Hematopoietic multipotent progenitor cell treated with erythropoietin and hydrocortisone succinate and interleukin-3 and kit ligand, for 8 days (in vitro differentiated cells): ENCODE measurements around the gene ABCD1.
"Not testable (repeated sequence)": the region's sequence is repeated elsewhere in the genome, so short reads cannot be mapped to it uniquely, and the experiment has no call there.

Experiments used
- DNase-seq: peaks from one replicate; pipeline ENCODE4 v3.0.0-alpha.2; 2015

Gene ABCD1

DNA sequence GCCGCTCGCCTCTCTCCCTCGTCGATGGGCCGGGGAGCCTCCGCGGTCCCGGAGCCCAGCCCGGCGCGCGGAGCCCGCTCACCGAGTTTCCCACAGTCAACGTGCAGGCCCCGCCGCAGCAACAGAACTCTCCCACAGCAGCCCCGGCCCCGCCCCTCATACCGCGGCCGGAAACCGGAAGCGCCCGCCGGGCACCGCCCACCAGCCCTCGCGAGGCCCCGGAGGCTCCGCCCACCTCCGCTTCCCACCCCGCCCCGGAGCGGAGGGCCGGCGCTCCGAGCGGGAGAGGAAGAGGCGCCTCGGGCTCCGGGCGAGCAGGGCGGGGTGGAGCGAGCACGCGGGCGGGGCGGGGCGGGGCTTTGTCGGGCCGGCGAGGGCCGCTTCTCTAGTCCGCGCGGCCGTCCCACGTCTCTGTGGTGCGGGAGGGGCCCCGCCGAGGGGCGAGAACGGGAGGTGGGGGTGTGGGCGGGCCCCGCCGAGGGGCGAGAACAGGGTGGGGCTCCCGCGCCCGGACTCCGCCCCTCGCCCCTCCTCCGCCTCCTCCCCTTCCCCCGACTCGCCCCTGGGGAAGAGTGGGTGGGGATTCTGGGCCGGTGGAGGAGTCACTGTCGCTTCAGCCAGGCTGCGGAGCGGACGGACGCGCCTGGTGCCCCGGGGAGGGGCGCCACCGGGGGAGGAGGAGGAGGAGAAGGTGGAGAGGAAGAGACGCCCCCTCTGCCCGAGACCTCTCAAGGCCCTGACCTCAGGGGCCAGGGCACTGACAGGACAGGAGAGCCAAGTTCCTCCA lies at the start of gene ABCD1, which contains the start of gene BCAP31:
Gene ABCD1, plus strand, starts transcription at position 605 of the 787 bp plus-strand sequence. CDS start 411 bp downstream, outside the sequence.
Gene BCAP31, minus strand, starts transcription at position 136 of the 787 bp plus-strand sequence. CDS start 1,143 bp downstream, outside the sequence.
- DNase-seq = peak; percentile 85

DNA sequence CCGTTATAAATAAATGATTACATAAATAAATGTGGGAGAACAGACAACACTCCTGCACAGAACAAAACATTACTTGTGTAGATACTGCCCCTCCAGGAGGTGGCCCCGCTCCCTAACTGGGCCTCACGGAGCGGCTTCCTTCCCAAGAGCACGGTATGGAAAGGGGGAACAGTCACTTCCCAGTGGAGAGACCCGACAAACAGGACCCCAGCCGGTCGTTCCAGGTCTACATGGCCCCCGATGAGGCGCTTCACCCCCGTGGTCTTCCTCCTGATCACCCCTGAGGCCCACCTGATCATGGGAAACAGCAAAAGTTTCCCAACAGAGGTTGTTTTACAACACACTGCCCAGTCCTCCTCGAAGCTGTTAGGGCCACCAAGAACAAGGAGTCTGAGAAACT lies 43.5 kb upstream of the ABCD1 start:
- DNase-seq = no peak

DNA sequence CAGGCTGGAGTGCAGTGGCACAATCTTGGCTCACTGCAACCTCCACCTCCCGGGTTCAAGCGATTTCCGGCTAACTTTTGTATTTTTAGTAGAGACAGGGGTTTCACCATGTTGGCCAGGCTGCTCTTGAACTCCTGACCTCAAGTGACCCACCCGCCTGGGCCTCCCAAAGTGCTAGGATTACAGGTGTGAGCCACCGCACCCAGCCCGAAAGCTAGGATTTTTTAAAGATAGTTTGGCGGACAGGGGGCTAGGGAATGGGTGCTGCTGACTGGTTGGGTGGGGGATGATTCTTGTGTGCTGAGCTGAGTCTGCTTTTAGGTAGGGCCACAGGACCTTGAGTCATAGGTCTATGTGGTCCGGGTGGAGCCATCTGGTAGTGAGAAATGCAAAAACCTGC lies 41.2 kb upstream of the ABCD1 start:
- DNase-seq = not testable (repeated sequence)

DNA sequence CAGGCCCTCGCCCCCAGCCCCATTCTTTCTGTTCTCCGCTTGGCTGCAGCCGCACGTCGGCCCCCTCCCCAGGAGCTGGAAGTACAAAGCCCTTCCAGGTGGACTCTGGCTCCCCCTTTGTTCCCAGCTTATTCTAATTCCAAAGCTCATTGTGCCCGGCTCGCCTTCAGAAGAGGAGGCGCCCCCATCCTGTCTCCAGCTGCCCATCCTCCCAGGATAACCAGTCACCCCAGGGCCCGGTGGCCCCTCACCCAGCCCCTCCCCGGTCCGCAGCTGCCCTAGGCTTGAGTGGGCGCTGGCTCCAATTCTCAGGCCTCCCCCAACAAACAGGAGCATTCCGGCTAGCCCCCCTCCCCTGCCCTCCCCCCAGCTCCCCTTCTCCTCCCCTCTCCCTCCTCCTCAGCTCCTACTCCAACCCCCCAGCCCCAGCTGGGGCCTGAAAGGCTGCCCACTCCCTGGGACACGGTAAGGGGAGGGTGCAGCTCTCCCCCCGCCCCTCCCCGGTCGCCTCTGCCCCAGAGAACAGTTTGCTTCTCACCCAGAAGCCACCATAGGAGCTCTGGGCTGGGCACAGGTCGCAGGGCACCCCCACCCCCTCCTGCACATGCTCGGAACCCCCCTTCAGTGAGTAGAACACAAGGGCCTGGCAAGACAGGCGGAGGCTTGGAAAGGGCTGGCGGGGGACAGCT lies 40.0 kb upstream of the ABCD1 start:
- no peak for DNase-seq

DNA sequence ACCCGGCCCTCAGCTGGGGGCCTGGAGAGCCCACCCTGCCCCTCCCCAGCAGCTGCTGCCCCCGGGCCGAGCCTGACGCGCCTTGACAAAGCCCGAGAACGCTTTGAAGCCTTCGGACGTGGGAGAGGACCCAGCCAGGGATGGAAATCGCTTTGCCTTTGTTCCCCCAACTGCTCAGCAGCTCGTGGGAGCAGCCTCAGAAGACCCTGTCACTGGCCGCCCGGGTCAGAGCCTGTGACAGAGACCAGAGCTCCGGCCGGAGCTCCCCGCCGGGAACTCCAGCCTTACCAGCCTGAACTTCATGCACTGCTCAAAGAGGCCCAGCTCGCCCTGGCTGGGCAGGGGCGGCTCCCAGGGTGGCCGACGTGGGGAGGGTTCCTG lies 39.5 kb upstream of the ABCD1 start:
- DNase-seq = no peak

DNA sequence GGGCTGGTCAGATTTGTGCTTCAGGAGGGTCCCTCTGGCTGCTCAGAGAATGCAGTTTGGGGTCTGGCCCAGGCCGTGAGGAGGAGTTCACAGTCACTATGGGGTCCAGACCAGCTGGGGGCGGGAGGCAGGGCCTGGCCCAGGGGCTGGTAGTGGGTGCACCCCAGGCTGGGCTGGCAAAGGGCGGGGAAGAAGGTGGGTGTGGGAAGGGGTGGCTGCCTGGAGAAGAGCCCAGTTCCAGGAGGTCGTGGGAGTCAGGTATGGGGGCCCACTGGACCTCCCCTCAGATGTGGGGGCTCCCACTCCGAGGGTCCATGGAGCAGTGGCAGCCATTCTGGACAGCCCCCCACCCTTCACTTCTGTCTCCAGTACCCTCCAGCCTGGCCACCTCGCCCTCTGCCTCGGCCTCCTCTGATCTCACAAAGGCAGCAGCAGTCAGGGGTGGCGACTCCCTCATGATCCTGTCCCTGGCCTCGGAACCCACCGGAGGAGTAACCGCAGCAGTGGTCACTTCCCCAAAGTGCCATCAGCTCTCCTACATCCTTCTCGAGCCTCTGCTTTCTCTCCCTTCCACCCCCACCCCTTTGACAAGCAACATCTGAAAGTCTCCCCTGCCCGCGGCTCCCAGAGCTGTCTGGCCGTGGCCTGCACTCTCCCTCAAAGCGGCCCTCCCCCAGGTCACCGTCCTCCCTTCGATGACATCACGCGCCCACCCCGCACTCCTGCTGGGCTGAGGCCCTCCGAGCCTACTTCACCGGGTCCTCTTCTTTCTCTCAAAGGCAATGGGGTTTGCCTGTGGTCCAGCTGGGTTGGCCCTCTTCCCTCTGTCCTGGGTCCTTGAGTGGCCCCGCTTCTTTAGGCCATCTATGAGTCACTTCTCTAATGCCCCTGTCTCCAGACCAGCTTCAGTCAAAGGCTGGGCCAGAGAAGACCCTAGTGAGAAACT lies 38.6 kb upstream of the ABCD1 start:
- no peak for DNase-seq

DNA sequence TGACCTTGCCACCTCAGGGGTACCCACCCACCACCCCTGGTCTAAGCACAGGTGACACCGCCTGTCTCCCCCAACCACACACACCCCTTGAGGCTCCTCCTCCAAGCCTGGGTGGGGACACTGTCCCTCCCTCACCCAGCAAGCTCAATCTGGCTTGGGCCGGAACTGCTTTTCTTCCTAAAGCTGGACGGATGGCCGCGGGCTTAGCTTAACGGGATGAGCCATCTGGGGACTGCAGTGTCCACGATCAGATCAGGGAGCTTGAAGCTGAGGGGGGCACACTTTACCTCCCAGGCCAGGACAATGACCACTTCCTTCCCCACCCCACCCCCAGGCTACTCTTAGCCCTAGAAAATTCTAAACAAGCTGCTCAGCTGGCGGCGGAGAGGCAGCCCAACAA lies 37.9 kb upstream of the ABCD1 start:
- no peak for DNase-seq

DNA sequence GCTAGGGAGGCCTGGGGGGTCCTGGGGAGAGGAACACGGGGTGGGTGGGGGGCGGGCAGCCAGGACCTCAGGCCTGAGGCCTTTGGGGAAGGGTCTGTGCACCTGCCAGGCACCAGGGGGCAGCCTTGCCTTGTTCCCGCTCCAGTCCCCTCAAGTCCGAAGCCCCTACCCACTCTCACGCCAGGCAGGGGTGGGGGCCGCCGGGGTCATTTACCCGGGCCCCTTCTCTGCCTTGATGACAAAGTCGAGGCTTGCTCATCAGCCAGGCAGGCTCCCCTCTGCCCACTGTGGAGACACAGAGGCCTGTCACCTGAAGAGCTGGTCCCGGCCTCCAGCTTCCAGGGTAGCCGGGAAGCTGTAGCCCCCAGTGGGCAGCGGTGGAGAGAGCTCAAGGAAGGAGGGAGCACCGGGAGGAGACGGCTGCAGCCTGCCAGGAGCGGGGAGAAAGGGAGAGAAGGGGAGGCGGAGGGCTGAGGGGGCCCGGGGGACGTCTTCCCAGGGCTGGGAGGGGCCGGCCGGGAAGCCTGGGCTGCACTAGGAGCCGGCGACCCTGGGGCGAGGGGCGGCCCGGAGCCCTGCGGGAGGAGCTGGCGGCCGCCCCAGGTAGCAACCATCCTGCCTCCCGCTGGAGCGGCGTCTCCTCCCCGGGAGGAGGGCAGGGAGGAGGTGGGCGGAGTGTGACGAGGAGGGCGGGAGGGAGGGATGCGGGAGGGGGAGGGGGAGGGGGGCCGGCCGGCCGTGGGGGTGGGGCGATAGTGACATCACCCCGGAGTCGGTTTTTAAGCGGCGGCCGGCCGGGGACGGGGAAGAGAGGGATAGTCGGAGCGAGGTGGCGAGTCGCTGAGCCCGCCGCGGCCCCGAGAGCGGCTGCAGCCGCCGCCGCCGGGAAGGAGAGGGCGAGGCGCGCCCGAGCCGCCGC lies 37.3 kb upstream of the ABCD1 start, which contains the start of gene SLC6A8:
Gene SLC6A8, plus strand, starts transcription at position 806 of the 919 bp plus-strand sequence. CDS start 649 bp downstream, outside the sequence.
- DNase-seq = peak; percentile 58

DNA sequence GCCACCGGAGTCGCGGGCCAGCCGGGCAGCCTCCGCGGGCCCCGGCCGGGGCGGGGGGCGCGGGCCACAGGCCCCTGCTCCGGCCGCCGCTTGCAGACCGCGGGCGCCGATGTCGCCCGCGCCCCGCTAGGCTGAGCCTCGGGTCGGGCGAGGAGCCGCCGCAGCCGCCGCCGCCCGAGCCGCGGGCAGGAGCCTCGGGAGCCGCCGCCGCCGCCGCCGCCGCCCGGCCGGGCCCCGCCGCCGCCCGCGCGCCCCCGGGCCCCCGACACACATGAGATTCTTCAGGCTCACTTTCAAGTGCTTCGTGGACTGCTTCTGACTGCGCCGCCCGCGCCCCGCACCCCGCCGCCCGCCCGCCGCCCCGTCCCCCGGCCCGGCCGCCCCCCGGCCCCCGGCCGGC lies 36.6 kb upstream of the ABCD1 start:
- no peak for DNase-seq

DNA sequence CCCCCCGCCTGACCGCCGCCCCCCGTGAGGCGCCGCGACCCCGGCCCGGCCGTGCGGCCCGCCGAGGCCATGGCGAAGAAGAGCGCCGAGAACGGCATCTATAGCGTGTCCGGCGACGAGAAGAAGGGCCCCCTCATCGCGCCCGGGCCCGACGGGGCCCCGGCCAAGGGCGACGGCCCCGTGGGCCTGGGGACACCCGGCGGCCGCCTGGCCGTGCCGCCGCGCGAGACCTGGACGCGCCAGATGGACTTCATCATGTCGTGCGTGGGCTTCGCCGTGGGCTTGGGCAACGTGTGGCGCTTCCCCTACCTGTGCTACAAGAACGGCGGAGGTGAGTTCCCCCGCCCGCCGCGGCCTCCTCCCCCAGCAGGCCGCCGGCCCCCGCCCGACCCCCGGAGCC lies 36.1 kb upstream of the ABCD1 start:
- DNase-seq = no peak

DNA sequence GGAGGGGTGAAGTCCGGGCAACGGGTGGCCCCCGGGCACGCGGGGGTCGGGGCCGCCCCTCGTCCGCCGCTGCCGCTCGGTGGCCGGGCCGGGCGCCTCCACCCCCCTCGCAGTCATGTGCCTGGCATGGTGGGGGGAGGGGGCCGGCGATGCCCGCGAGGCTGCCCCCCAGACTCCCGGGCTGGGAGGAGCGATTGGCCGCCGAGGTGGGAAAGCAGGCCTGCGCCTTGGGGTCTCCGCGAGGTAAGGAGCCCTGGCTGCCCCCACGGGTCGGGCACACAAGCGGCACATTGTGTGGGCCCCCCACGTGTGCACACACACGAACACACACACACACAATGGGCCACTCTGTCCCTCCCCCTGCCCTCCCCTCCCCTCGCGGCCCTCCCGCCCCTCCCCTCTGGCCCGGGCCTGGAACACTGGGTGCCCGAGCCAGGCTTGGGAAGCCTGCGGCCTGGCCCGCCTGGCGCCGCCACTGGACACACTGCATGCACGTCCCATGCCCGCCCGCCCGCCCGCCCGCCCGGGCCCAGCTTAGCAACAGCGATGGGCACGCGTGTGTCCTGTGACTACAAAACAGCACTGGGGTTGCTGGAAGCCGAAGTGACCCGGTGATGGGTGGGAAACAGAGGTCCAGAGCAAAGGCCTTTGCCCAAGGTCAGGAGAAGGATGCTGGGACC lies 35.6 kb upstream of the ABCD1 start:
- no peak for DNase-seq

DNA sequence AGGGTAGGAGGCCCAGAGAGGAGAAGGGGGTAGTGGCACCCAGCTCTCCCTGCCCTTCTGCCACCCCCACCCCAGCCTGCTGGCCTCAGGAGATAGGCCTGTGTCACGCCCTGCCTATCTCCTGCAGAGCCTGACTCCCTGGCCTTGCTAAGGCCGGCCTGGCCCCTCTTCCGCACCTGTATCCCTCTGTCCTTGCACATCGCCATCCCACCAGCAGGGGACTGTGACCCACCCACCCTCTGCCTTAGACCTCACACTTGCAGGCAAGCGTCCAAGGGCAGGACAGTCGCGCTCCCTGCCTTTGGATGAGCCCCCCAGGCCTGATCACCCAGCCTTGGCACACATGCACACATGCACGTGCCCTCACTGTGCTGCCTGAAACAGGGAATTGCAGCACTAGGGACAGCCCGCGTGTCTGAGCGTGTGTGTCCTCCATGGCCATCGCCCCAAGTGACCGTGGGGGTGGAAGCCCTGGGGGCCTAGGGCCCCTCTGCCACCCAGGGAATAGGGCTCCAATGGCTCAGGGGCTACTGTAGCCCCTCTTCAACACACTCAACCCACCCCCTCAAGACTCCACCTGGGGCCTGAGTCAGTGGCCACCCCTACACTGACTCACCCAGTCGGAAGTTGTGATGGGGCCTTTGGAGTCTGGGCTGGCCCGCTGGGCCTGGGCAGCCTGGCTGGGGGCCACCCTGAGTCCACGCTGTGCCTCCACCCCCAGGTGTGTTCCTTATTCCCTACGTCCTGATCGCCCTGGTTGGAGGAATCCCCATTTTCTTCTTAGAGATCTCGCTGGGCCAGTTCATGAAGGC lies 34.8 kb upstream of the ABCD1 start:
- DNase-seq = peak; percentile 79

DNA sequence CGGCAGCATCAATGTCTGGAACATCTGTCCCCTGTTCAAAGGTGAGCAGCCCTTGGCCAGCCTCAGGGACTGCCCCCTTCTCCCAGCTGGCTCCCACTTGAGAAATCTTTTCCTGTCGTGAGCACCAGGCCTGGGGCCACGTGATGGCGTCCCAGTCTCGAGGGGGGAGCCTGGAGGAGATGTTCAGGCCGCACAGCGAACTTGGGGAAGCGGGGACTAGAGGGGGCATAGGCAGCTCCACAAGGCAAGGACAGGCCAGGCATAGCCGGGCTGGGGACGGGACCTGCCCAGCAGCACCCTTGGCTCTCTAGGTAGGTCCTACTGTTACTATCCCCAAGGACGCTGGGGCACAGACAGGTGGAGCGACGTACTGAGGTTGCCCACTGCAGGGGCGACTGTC lies 34.2 kb upstream of the ABCD1 start:
- DNase-seq = no peak

DNA sequence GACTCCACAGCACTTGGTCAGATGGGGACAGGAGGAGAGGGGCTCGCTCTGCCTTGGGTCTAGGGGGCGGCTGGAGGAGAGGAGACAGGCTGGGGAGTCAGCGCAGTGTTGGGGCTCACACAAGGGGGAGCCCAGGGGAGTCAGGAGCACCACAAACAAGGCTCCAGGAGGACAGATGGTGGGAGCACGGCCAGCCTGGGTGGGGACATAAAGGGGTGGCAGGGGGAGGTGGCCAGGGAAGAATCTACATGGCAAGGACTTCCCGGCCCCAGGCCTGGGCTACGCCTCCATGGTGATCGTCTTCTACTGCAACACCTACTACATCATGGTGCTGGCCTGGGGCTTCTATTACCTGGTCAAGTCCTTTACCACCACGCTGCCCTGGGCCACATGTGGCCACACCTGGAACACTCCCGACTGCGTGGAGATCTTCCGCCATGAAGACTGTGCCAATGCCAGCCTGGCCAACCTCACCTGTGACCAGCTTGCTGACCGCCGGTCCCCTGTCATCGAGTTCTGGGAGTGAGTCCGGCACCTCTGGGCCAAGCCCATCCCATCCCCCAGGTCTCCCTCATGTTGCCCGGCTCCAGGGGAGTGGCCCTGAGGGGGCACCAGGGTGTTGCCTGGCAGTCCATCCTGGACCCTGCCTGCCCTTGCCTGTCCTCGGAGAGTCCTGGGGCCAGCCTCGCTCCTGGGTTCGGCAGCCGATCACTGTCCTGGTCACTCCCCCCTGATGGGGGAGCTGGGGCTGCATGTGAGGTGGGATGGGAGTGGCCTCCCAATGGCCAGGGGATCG lies 33.4 kb upstream of the ABCD1 start:
- not testable (repeated sequence) for DNase-seq

DNA sequence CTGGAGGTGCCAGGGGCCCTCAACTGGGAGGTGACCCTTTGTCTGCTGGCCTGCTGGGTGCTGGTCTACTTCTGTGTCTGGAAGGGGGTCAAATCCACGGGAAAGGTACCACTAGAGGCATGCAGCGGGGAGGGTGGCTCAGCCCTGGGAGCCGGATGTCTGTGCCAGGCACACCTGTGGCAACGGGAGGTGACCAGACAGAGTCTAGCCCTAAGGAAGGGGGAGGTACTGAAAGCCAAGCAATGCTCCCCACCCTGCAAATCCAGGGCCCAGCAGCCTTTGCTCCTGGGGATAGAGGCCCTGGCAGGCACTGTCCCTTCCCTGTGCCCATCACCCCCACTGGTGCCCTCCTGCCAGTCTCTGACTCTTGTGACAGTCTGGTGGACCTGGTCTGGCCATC lies 32.7 kb upstream of the ABCD1 start:
- DNase-seq = no peak

DNA sequence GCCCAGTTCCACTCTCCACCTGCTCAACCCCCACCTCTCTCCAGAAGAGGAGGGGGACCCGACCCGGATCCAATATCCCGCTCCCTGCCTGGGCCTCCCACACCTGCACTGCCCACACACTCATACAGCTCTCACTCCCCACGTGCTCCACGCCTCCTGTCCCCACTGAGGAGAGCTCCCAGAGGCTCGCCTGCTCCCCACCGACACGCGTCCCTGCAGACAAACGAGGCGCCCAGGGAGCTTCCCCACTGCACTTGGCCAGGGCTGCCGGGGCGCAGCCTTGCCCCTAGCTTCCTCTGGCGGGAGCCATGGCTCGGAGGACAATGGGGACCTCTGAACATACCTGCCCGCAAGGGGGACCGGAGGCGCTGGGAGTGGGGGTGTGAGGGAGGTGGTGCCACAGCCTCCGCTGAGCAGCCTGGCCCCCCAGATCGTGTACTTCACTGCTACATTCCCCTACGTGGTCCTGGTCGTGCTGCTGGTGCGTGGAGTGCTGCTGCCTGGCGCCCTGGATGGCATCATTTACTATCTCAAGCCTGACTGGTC lies 32.0 kb upstream of the ABCD1 start:
- no peak for DNase-seq

DNA sequence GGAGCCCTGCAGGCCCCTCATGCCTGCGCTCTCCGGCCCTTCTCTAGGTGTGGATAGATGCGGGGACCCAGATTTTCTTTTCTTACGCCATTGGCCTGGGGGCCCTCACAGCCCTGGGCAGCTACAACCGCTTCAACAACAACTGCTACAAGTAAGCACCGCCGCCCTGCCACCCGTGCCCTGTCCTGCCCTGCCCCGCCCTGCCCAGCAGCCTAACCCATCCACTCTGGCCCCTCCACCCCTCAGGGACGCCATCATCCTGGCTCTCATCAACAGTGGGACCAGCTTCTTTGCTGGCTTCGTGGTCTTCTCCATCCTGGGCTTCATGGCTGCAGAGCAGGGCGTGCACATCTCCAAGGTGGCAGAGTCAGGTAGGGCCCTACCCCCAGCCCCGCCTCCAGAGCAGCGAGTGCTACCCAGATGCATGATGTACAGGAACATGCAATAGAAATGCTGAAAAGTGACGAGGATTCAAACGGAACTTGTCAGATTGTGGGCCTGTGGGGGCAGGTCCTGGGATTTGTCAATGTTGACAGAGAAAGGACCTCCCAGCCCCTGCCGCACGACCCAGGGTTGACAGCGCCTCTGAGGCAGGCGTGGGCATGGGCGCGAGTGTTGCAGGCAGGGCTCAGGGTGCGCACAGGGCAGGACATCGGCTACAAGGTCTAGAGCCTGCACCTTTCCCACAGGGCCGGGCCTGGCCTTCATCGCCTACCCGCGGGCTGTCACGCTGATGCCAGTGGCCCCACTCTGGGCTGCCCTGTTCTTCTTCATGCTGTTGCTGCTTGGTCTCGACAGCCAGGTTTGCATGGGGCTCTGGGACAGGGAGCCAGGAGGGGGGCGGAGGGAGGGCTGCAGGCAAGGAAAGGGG lies 31.2 kb upstream of the ABCD1 start:
- DNase-seq = no peak

DNA sequence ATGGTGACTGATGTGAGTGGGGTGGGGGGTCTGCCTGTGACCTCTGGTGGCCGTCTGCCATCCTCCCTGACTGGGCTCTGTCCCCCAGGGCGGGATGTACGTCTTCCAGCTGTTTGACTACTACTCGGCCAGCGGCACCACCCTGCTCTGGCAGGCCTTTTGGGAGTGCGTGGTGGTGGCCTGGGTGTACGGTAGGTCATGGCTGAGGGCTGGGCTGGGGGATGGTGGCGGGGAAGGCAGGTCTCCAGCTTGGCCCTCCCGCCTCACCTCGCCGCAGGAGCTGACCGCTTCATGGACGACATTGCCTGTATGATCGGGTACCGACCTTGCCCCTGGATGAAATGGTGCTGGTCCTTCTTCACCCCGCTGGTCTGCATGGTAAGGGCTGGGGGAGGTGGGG lies 30.4 kb upstream of the ABCD1 start:
- not testable (repeated sequence) for DNase-seq
